Astrocyte (in vitro differentiated cells and primary cell): ENCODE measurements around the gene CYP4F8. TPM values are rescaled to one million over a fixed set of nuclear protein-coding genes. Genes with fewer than 3 reads are reported as not detected.

ENCODE experiments used
- DNase-seq: peaks from one replicate; pipeline ENCODE4 v3.0.0-alpha.2; 2010; ENCODE audit warnings: low read depth
- FAIRE-seq: peaks from 2 replicates; lab custom pipeline; 2011; peaks lifted over from hg19 to GRCh38; lab: Jason Lieb, UNC
- H2AFZ ChIP-seq: 2 replicates; pipeline ENCODE4 v1.6.0; 2012; ENCODE audit warnings: low read depth, low read length, inconsistent platforms
- H3K27ac ChIP-seq: 2 replicates; pipeline ENCODE4 v1.5.1; 2011; ENCODE audit warnings: low read depth, low read length, inconsistent platforms
- H3K27me3 ChIP-seq: 2 replicates; pipeline ENCODE4 v1.6.0; 2011; ENCODE audit warnings: low read length, inconsistent platforms; ENCODE audit not compliant: insufficient read depth
- H3K36me3 ChIP-seq: 2 replicates; pipeline ENCODE4 v1.5.1; 2011; ENCODE audit warnings: low read length, inconsistent platforms; ENCODE audit not compliant: insufficient read depth
- H3K4me1 ChIP-seq: 2 replicates; pipeline ENCODE4 v1.5.1; 2011; ENCODE audit warnings: low read length, inconsistent platforms; ENCODE audit not compliant: insufficient read depth
- H3K4me2 ChIP-seq: 2 replicates; pipeline ENCODE4 v1.6.0; 2012; ENCODE audit warnings: low read length, inconsistent platforms
- H3K4me3 ChIP-seq: 2 replicates; pipeline ENCODE4 v1.5.1; 2011; ENCODE audit warnings: low read depth, mild to moderate bottlenecking, low read length, inconsistent platforms; ENCODE audit not compliant: insufficient read depth
- H3K79me2 ChIP-seq: 2 replicates; pipeline ENCODE4 v1.6.0; 2012; ENCODE audit warnings: mild to moderate bottlenecking, low read length, inconsistent platforms; ENCODE audit not compliant: insufficient read depth
- H3K9ac ChIP-seq: 2 replicates; pipeline ENCODE4 v1.6.0; 2012; ENCODE audit warnings: mild to moderate bottlenecking, low read length, inconsistent platforms
- H3K9me3 ChIP-seq: 2 replicates; pipeline ENCODE4 v1.5.1; 2012; ENCODE audit warnings: low read depth, mild to moderate bottlenecking, low read length, inconsistent platforms; ENCODE audit not compliant: insufficient read depth
- H4K20me1 ChIP-seq: 2 replicates; pipeline ENCODE4 v1.6.0; 2012; ENCODE audit warnings: low read length, inconsistent platforms; ENCODE audit not compliant: insufficient read depth
- H3K27ac Mint-ChIP-seq: one replicate; pipeline ENCODE4 v1.8.0; 2021; ENCODE audit warnings: mild to moderate bottlenecking, mixed read lengths; ENCODE audit not compliant: unreplicated experiment
- H3K27me3 Mint-ChIP-seq: one replicate; pipeline ENCODE4 v1.8.0; 2021; ENCODE audit warnings: low read depth, mixed read lengths; ENCODE audit not compliant: unreplicated experiment
- H3K36me3 Mint-ChIP-seq: one replicate; pipeline ENCODE4 v1.8.0; 2021; ENCODE audit warnings: low read depth, mixed read lengths; ENCODE audit not compliant: unreplicated experiment
- H3K4me1 Mint-ChIP-seq: one replicate; pipeline ENCODE4 v1.8.0; 2021; ENCODE audit warnings: low read depth, mixed read lengths; ENCODE audit not compliant: unreplicated experiment
- H3K4me3 Mint-ChIP-seq: one replicate; pipeline ENCODE4 v1.8.0; 2021; ENCODE audit warnings: mild to moderate bottlenecking, moderate library complexity, mixed read lengths; ENCODE audit not compliant: unreplicated experiment
- H3K9me3 Mint-ChIP-seq: one replicate; pipeline ENCODE4 v1.8.0; 2021; ENCODE audit warnings: mild to moderate bottlenecking, mixed read lengths; ENCODE audit not compliant: unreplicated experiment
- CTCF ChIP-seq: IDR thresholded peaks from 2 replicates; pipeline ENCODE4 v1.5.1; 2011; ENCODE audit warnings: low read depth, mild to moderate bottlenecking, inconsistent platforms, low read length, moderate library complexity; ENCODE audit not compliant: insufficient read depth
- EZH2 ChIP-seq: IDR thresholded peaks from 2 replicates; pipeline ENCODE4 v1.6.1; 2012; ENCODE audit warnings: mild to moderate bottlenecking, low read length, inconsistent platforms; ENCODE audit not compliant: insufficient read depth
- total RNA-seq: library from RNA; stranded (reverse); gene quantifications from 2 replicates; pipeline ENCODE4 v1.2.1, GENCODE V29; 2021

Gene CYP4F8
- total RNA-seq, 1 donor from 2014 or later = not detected

- Histone ChIP-seq H3K9ac (no peak overlapping the region), H3K79me2 (no peaks in the 10 kb centered on the region), H3K4me1 (no peaks in the 10 kb centered on the region), H3K27me3 (no peaks in the 10 kb centered on the region), H3K9me3 (no peaks in the 10 kb centered on the region), H3K27ac (no peak overlapping the region), H4K20me1 (no peaks in the 10 kb centered on the region), H3K4me2 (no peak overlapping the region), H3K4me3 (no peak overlapping the region), H3K36me3 (no peaks in the 10 kb centered on the region), H2AFZ (no peak overlapping the region)
- Mint-ChIP-seq H3K4me1 (no peaks in the 10 kb centered on the region), H3K27ac (no peak overlapping the region), H3K27me3 (no peaks in the 10 kb centered on the region), H3K36me3 (peaks cover 2% of the 10 kb centered on the region), H3K9me3 (peaks cover 5% of the 10 kb centered on the region), H3K4me3 (no peak overlapping the region)
- FAIRE-seq (no peak), DNase-seq (no peak)
- TF ChIP-seq EZH2 (no peak), CTCF (no peak)
These were observed 508 bp downstream of the CYP4F8 start for GRCh38 chr19:15615526-15615925.

GRCh38 chr19:15616183-15616582 is 1.2 kb downstream of the CYP4F8 start:
- TF ChIP-seq EZH2 (no peak), CTCF (no peak)
- Histone ChIP-seq H3K4me1 (no peaks in the 10 kb centered on the region), H3K9ac (no peak overlapping the region), H3K27ac (no peak overlapping the region), H3K4me3 (no peak overlapping the region), H3K4me2 (no peak overlapping the region), H3K79me2 (no peaks in the 10 kb centered on the region), H4K20me1 (no peaks in the 10 kb centered on the region), H3K27me3 (no peaks in the 10 kb centered on the region), H3K9me3 (no peaks in the 10 kb centered on the region), H2AFZ (no peak overlapping the region), H3K36me3 (no peaks in the 10 kb centered on the region)
- H3K4me1 Mint-ChIP-seq = no peaks in the 10 kb centered on the region
- DNase-seq (no peak), FAIRE-seq (no peak)
- no peak overlapping the region for H3K27ac Mint-ChIP-seq
- peaks cover 5% of the 10 kb centered on the region for H3K9me3 Mint-ChIP-seq
- H3K4me3 Mint-ChIP-seq = no peak overlapping the region
- H3K36me3 Mint-ChIP-seq = peaks cover 2% of the 10 kb centered on the region
- H3K27me3 Mint-ChIP-seq = no peaks in the 10 kb centered on the region

GRCh38 chr19:15616627-15617270 is 1.7 kb downstream of the CYP4F8 start:
- Histone ChIP-seq H3K9ac (no peak overlapping the region), H3K4me3 (no peak overlapping the region), H3K36me3 (no peaks in the 10 kb centered on the region), H3K27ac (no peak overlapping the region), H3K4me1 (no peaks in the 10 kb centered on the region), H3K9me3 (no peaks in the 10 kb centered on the region), H3K27me3 (no peaks in the 10 kb centered on the region), H3K4me2 (no peak overlapping the region), H3K79me2 (no peaks in the 10 kb centered on the region), H2AFZ (no peak overlapping the region), H4K20me1 (no peaks in the 10 kb centered on the region)
- Mint-ChIP-seq H3K9me3 (peaks cover 7% of the 10 kb centered on the region), H3K36me3 (peaks cover 2% of the 10 kb centered on the region), H3K27ac (no peak overlapping the region), H3K4me1 (no peaks in the 10 kb centered on the region), H3K4me3 (no peak overlapping the region), H3K27me3 (no peaks in the 10 kb centered on the region)
- TF ChIP-seq EZH2 (no peak), CTCF (no peak)
- FAIRE-seq = no peak
- DNase-seq = no peak
